C4-2B (cell line): ENCODE results near the gene RPL36A.

Experiments used
- ZFX ChIP-seq: fragments of 450-650 bp; IDR thresholded peaks from 2 replicates; pipeline ENCODE4 v1.6.1; 2017
- TF ChIP-seq, protein P1 (sequence below): fragments of 450-650 bp; conservative IDR thresholded peaks from 2 replicates; pipeline ENCODE4 v1.5.1; 2017; ENCODE audit warnings: mild to moderate bottlenecking

DNA sequence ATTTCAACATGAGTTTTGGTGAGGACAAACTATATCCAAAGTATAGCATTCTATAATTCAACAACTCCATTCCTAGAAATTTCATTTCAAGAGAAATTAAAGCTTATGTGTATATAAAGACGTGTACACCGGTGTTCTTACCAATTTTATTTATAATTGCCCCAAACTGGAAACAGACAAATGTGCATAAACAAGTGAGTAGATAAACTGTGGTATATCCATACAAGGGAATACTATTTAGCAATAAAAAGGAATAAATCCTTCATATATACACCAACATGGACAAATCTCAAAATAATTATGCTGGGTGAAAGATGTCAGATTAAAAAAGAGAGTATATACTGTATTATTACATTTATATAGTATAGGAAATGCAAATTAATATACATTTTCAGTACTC lies 37.1 kb downstream of the RPL36A start:
- TF ChIP-seq, protein P1, sequence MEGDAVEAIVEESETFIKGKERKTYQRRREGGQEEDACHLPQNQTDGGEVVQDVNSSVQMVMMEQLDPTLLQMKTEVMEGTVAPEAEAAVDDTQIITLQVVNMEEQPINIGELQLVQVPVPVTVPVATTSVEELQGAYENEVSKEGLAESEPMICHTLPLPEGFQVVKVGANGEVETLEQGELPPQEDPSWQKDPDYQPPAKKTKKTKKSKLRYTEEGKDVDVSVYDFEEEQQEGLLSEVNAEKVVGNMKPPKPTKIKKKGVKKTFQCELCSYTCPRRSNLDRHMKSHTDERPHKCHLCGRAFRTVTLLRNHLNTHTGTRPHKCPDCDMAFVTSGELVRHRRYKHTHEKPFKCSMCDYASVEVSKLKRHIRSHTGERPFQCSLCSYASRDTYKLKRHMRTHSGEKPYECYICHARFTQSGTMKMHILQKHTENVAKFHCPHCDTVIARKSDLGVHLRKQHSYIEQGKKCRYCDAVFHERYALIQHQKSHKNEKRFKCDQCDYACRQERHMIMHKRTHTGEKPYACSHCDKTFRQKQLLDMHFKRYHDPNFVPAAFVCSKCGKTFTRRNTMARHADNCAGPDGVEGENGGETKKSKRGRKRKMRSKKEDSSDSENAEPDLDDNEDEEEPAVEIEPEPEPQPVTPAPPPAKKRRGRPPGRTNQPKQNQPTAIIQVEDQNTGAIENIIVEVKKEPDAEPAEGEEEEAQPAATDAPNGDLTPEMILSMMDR = no peak
- TF ChIP-seq ZFX = no peak
